GM19099 (cell line): Measurements from ENCODE around the gene MTERF1.

Experiments
- POLR2A ChIP-seq: IDR thresholded peaks from 3 replicates; pipeline ENCODE4 v1.6.1; 2011; ENCODE audit warnings: low read depth; ENCODE audit not compliant: insufficient read length; ENCODE audit errors: extremely low read depth

MTERF1 gene

DNA sequence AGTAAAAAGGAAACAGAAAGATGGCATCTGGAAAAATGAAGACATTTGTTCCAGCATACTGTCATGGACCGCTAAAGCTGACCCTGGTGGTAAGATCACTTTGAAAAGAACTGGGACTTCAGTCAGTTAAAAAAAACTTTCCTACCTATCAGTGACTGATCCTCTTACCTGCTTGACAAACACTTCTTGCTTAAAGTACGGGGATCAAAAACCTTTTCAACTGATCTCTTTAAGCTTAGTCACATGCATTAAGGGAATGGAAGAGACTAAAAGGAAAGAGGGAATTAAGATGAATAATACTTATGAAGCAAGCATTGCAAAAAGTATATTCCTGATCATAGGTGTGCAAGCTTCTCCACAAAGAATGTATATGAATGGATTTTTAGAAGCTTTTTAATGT, 42.1 kb downstream of the MTERF1 start:
- TF ChIP-seq POLR2A, result no peak

DNA sequence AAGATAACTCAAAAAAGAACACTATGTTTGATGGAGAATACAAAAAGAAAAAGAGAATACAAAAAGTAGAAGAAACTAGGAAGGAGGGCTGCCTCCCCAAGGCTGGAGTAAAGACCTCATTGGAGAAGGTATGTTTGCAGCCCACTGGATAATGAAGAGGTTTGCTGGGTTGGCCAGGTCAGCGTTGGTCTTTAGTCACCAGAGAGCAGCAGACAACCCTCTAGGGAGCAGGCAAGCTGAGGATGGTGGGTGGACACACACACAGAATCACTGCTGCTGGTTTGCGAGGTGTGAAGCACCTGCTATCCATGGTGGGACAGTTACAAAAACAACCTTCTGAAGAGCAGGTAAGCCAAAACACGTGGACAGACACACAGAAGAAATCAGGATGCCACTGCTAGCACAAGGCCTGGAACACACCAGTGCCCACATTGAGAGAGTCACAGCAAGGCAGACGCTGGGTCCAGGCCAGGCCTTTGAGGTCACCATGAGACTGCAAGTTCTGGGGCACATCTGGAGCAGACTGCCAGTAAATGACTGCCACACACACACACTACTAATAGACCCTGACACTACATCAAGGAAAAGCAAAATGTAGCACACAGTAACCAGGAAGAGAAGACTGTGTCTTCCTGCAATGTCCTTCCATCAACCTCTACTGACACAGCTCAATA, 43.0 kb downstream of the MTERF1 start:
- TF ChIP-seq POLR2A, result no peak

DNA sequence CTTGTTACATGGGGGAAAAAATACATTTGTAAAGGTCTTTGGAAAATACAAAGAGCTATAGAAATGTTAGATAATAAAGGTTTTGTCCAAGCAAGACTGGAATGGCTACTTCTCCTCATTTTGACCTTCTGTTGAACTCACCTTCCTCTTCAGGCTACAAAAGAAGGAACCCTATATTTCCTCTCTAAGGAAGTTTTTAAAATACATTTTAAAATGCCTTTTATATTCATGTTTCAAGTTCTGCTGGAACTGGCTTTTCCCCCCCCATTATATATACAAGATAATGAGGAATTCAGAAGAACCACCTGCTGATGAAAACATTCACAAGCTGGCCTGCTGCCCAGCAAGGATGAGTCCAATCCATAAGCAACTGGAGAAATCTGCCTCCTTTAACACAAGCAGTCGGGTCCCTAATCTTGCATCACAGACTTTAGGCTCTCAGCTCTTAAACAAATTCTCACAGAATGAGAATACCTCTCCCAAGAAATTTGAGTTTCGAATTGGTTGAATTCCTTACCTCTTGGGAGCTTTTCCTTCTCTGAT, 44.6 kb downstream of the MTERF1 start:
- TF ChIP-seq POLR2A, result no peak

DNA sequence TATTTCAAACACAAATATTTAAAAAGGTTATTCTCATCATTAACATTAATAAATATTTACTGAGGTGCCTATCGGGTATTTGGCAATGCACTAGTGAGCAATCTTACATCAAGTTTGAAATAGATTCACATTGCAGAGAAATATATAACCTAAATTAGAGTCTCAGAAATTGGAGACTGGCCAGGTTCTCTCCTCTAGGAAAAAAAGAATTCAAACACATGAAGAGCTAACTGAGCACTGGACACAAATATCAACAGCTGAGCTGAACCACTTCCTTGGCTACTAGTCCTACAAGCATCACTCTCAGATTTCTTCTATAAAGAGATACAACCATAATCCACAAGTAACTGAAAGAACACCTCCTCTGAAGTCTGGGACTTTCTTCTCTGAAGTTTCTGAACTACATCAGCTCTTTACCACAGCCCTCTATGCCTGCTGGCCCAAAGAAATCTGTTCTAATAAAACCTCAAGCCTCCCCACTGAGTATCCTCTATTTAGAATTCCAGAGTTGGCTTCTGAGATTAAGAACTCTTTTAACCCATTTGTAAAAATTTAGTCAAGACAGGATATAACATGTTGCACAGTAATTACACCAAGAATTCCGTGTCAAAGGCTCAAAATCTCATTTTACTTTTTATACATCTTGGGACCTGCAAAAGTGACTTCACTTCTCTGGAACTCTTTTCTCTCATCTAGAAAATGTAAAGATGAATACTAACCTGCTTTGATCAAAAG, 45.2 kb downstream of the MTERF1 start:
- TF ChIP-seq POLR2A, result no peak

DNA sequence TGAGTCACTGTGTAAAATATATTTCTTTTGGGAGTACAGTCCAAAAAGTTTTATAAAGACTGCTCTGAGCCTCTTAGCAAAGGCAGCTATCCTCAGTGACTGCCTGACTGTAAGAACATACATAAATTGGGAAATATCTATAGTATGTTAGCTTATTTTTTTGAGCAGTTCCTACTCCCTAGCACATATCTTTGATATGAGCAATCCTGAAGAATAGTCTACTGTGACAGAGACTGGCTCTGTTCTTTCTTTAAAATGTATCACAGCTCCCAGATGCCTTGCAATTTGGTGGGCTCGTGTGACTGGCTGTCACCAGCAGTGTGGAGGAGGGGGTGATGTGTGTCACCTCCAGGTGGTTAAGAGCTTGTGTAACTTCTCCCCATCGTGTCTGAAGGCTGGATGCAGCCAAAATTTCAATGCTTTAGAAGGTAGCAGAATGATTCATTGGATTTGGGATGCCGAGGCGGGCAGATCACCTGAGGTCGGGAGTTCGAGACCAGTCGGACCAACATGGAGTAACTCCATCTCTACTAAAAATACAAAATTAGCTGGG, 47.9 kb downstream of the MTERF1 start:
- TF ChIP-seq POLR2A, result no peak

DNA sequence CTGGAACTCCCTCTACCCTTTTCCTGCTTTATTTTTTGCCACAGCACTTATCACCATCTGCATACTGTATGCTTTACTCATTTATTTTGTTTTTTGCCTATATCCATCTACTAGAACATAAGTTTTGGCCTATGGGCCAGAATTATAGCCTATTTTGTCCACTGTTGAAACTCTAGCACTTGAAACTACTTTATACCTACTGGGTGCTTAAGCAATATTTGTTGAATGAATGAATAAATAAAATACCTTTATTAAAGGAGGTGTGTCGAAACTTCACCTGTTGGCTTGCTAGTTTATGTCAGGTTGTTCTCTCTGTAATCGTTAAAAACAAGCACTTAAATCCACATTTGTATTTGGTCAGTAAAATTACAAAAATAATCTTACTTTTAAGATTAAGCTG, 53.3 kb downstream of the MTERF1 start:
- no peak for TF ChIP-seq POLR2A

DNA sequence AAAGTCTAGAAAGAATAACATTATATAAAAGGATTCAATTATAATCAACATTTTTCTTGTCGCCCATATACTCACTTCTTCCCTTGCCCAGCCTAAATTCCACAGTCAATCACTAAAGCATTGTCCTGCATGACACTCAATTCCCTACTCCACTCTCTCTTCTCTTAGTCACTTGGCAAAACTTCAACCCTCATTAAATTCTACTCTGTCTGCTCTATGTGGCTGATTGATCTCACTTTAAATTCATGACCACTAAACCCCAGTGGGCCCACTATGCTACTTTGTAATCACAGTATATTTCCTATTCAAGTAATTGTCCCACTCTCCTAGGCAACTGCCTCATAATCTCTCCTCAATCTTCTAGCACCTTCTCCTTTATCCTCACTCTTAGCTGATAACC, 54.1 kb downstream of the MTERF1 start:
- no peak for TF ChIP-seq POLR2A

DNA sequence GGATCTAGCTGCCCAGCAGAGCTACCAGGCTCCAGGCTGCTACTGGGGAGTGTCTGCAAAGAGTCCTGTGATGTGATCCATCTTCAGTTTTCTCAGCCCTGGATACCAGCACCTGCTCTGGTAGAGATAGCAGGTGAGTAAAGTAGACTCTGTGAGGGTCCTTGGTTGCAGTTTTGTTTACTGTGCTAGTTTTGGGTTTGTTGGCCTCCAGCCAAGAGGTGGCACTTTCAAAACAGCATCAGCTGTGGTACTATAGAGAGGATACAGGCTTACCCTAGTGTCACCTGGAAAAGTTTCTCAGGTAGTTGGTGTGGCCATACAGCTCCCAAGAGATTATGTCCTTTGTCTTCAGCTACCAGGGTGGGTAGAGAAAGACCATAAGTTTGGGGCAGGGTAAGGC, 56.3 kb downstream of the MTERF1 start:
- no peak for TF ChIP-seq POLR2A
